K562 (cell line): ENCODE data around the gene TNFRSF19. TPM values are rescaled to one million over a fixed set of nuclear protein-coding genes. Genes with fewer than 3 reads are reported as not detected.

Experiments used
- ATAC-seq: fragments of 200-7000 bp; cut with Tn5 transposase; 3 replicates; pipeline ENCODE4 v1.9.1; 2020; ENCODE audit warnings: moderate library complexity
- BruUV-seq: library from RNA; stranded (reverse); fragments of 400-500 nt; replicated peaks from 2 replicates; lab custom pipeline; 2021; lab: Mats Ljungman, UMichigan
- CTCF ChIA-PET: fragments of 300-600 bp; formaldehyde crosslinking; extraction: SDS; loops from one replicate; lab custom pipeline; 2021; ENCODE audit warnings: low intra/inter-chr PET ratio; lab: Yijun Ruan, JAX
- POLR2A ChIA-PET: fragments of 300-600, 350-650 bp; sonication (Branson Sonifier 250); formaldehyde crosslinking; extraction: SDS; loops from one replicate; lab custom pipeline; 2021; ENCODE audit warnings: antibody characterized with exemption, inconsistent platforms; lab: Yijun Ruan, JAX
- DNase-seq, 4 experiments: peaks; one replicate each; pipeline versions ENCODE4 v3.0.0 to v3.0.0-alpha.2; 2011 to 2018; ENCODE audit warnings: low spot score in 3 of 4, mixed read lengths in 3 of 4; ENCODE audit errors: extremely low read depth in 1 of 4
- FAIRE-seq: peaks from 2 replicates; lab custom pipeline; 2011; peaks lifted over from hg19 to GRCh38; lab: Jason Lieb, UNC
- H2AFZ ChIP-seq: 2 replicates; pipeline ENCODE4 v1.6.0; 2011; ENCODE audit warnings: low read depth, low read length, control low read depth, inconsistent platforms
- H3K27ac ChIP-seq: fragments of 200-600 bp; 3 replicates; pipeline ENCODE4 v1.8.0; 2011; ENCODE audit warnings: low read depth, mild to moderate bottlenecking, control low read depth, inconsistent platforms, low read length, moderate library complexity, mixed read lengths; ENCODE audit errors: extremely low read depth
- H3K27me3 ChIP-seq, 2 experiments: fragments of 300-600 bp in 1 of 2; 2 replicates in 1 of 2; 3 replicates in 1 of 2; pipeline versions ENCODE4 v1.6.0 to v1.8.0; 2011; ENCODE audit warnings: inconsistent platforms in 2 of 2, low read length in 2 of 2, mild to moderate bottlenecking in 1 of 2, mixed read lengths in 1 of 2, moderate library complexity in 1 of 2; ENCODE audit not compliant: control insufficient read depth in 2 of 2, insufficient read depth in 2 of 2
- H3K36me3 ChIP-seq: fragments of 300-600 bp; 3 replicates; pipeline ENCODE4 v1.8.0; 2011; ENCODE audit warnings: mild to moderate bottlenecking, low read length, inconsistent platforms; ENCODE audit not compliant: control insufficient read depth, insufficient read depth
- H3K4me1 ChIP-seq, 2 experiments: fragments of 200-600 bp in 1 of 2; replicated peaks in 1 of 2; 2 replicates in 1 of 2; 3 replicates in 1 of 2; pipeline versions ENCODE4 v1.5.1 to v1.8.0; 2011; ENCODE audit warnings: inconsistent platforms in 2 of 2, low read length in 2 of 2, mild to moderate bottlenecking in 1 of 2, mixed read lengths in 1 of 2, moderate library complexity in 1 of 2; ENCODE audit not compliant: control insufficient read depth in 2 of 2, insufficient read depth in 2 of 2
- H3K4me2 ChIP-seq: 2 replicates; pipeline ENCODE4 v1.6.1; 2011; ENCODE audit warnings: low read length, control low read depth, inconsistent platforms, mixed read lengths; ENCODE audit not compliant: insufficient read depth
- H3K4me3 ChIP-seq: fragments of 200-600 bp; sonication (generic), shearing (Covaris generic); 2 replicates; pipeline ENCODE4 v1.5.1; 2016; ENCODE audit warnings: control low read depth, inconsistent platforms
- H3K79me2 ChIP-seq: fragments of 200-600 bp; 3 replicates; pipeline ENCODE4 v1.8.0; 2011; ENCODE audit warnings: low read length, inconsistent platforms; ENCODE audit not compliant: control insufficient read depth, insufficient read depth
- H3K9ac ChIP-seq, 2 experiments: 2 replicates each; pipeline versions ENCODE4 v1.6.0 to v1.6.1; 2011; ENCODE audit warnings: low read depth in 2 of 2, low read length in 2 of 2, control low read depth in 1 of 2, inconsistent platforms in 1 of 2, mild to moderate bottlenecking in 1 of 2, mixed read lengths in 1 of 2; ENCODE audit not compliant: insufficient read depth in 1 of 2
- H3K9me1 ChIP-seq: one replicate; pipeline ENCODE4 v1.6.0; 2011; ENCODE audit warnings: inconsistent platforms, mild to moderate bottlenecking, low read length, moderate library complexity; ENCODE audit not compliant: control insufficient read depth, insufficient read depth
- H3K9me3 ChIP-seq: replicated peaks from 2 replicates; pipeline ENCODE4 v1.5.1; 2011; ENCODE audit warnings: low read depth, low read length, inconsistent platforms; ENCODE audit not compliant: control insufficient read depth, insufficient read depth
- H4K20me1 ChIP-seq: replicated peaks from 2 replicates; pipeline ENCODE4 v1.6.1; 2011; ENCODE audit warnings: low read length, inconsistent platforms, mixed read lengths; ENCODE audit not compliant: control insufficient read depth, insufficient read depth
- ARID2 ChIP-seq: fragments of 450-650 bp; IDR thresholded peaks from 2 replicates; pipeline ENCODE4 v1.6.1; 2017; ENCODE audit warnings: antibody characterized with exemption, mild to moderate bottlenecking
- C11orf30 ChIP-seq: fragments of 450-650 bp; IDR thresholded peaks from 2 replicates; pipeline ENCODE4 v1.6.1; 2016; ENCODE audit warnings: low read depth, mild to moderate bottlenecking
- CREM ChIP-seq: IDR thresholded peaks from 2 replicates; pipeline ENCODE4 v1.6.1; 2014; ENCODE audit warnings: antibody characterized with exemption, low read depth
- HDAC1 ChIP-seq, 2 experiments: fragments of 450-650 bp; IDR thresholded peaks; 2 replicates each; pipeline ENCODE4 v1.6.1; 2016 to 2017; ENCODE audit warnings: inconsistent platforms in 1 of 2, mild to moderate bottlenecking in 1 of 2, moderate library complexity in 1 of 2
- JUNB ChIP-seq: fragments of 450-650 bp; formaldehyde crosslinking; conservative IDR thresholded peaks from 2 replicates; pipeline ENCODE4 v1.4.0; 2020; ENCODE audit warnings: mild to moderate bottlenecking
- KDM2B ChIP-seq: fragments of 250-450 bp; sonication (Bioruptor Pico); IDR thresholded peaks from 2 replicates; pipeline ENCODE4 v1.8.0; 2021; ENCODE audit warnings: mild to moderate bottlenecking, moderate library complexity
- MAFG ChIP-seq: fragments of 450-650 bp; conservative IDR thresholded peaks from 2 replicates; pipeline ENCODE4 v1.6.1; 2016; ENCODE audit warnings: missing genetic modification characterization, missing compliant biosample characterization
- MAFK ChIP-seq: IDR thresholded peaks from 2 replicates; pipeline ENCODE4 v1.6.1; 2011; ENCODE audit warnings: low read length, improper control_type of control experiment
- NR4A1 ChIP-seq, 2 experiments: fragments of 250-450 bp in 1 of 2; fragments of 450-650 bp in 1 of 2; sonication (Bioruptor Pico) in 1 of 2; IDR thresholded peaks; 2 replicates each; pipeline versions ENCODE4 v1.4.0 to v1.6.1; 2016 to 2020; ENCODE audit warnings: mild to moderate bottlenecking in 2 of 2, missing compliant biosample characterization in 1 of 2, missing genetic modification characterization in 1 of 2, moderate library complexity in 1 of 2
- PML ChIP-seq: IDR thresholded peaks from 2 replicates; pipeline ENCODE4 v1.6.1; 2012; ENCODE audit warnings: low read length, inconsistent platforms
- RBM15 ChIP-seq: fragments of 200-400 bp; formaldehyde crosslinking; IDR thresholded peaks from 2 replicates; pipeline ENCODE4 v1.6.1; 2018; ENCODE audit warnings: mild to moderate bottlenecking, low read length, moderate library complexity; ENCODE audit not compliant: insufficient read depth
- XRCC3 ChIP-seq: fragments of 450-650 bp; IDR thresholded peaks from 2 replicates; pipeline ENCODE4 v1.6.1; 2017; ENCODE audit warnings: mild to moderate bottlenecking, moderate library complexity
- ZFP1 ChIP-seq: fragments of 450-650 bp; formaldehyde crosslinking; IDR thresholded peaks from 2 replicates; pipeline ENCODE4 v1.4.0; 2020; ENCODE audit warnings: mild to moderate bottlenecking, mixed read lengths
- ZNF274 ChIP-seq: IDR thresholded peaks from 2 replicates; pipeline ENCODE4 v1.6.1; 2011; ENCODE audit warnings: low read depth, mild to moderate bottlenecking, low read length, moderate library complexity, borderline replicate concordance
- ZNF316 ChIP-seq: fragments of 450-650 bp; IDR thresholded peaks from 2 replicates; pipeline ENCODE4 v1.6.1; 2016
- ZNF436 ChIP-seq: fragments of 250-450, 450-650 bp; sonication (Bioruptor Pico); formaldehyde crosslinking; IDR thresholded peaks from 2 replicates; pipeline ENCODE4 v1.7.0; 2020; ENCODE audit warnings: mild to moderate bottlenecking
- ZNF778 ChIP-seq: fragments of 450-650 bp; formaldehyde crosslinking; IDR thresholded peaks from 2 replicates; pipeline ENCODE4 v1.4.0; 2020; ENCODE audit warnings: mild to moderate bottlenecking, moderate library complexity
- WGBS: fragments of 100-300 bp; shearing (Covaris generic); methylation state at CpG from one replicate; pipeline ENCODE4 v1.1.6; 2016; ENCODE audit warnings: low coverage, mixed read lengths; ENCODE audit not compliant: insufficient coverage; ENCODE audit errors: missing lambda C conversion rate; 5-methylcytosine and 5-hydroxymethylcytosine counted together
- in situ Hi-C: fragments of 300-500 bp; cut with MboI; formaldehyde crosslinking; loops from 4 replicates; pipeline ENCODE4 v1.15.0; 2018; ENCODE audit warnings: inconsistent platforms, mixed read lengths
- intact Hi-C: fragments of 100-400 bp; cut with micrococcal nuclease; formaldehyde crosslinking; loops from 2 replicates; pipeline ENCODE4 v1.14.2; 2022
- polyA plus RNA-seq, 8 experiments: library from polyadenylated mRNA; depleted of rRNA in 4 of 8; stranded (reverse) in 5 of 8; unstranded in 3 of 8; fragments of >200 nt; fragmentation: Nextera tagmentation in 2 of 8; fragmentation: Illumina TruSeq in 1 of 8; extraction: Ambion mirVana in 2 of 8; extraction: Trizol in 1 of 8; gene quantifications; 2 replicates each; pipeline versions ENCODE4 v1.2.1 to v1.2.3, GENCODE V29; 2011 to 2014; ENCODE audit warnings: inconsistent platforms in 1 of 8, missing spikeins in 1 of 8
- total RNA-seq, 7 experiments: library from RNA; depleted of rRNA in 6 of 7; stranded (reverse); fragments of >200 nt in 6 of 7; fragmentation: Illumina TruSeq in 2 of 7; extraction: Trizol in 2 of 7; gene quantifications; 2 replicates each; pipeline versions ENCODE4 v1.2.1 to v1.2.3, GENCODE V29; 2011 to 2021; ENCODE audit warnings: low replicate concordance in 1 of 7
- TF ChIP-seq, protein P1 (sequence below): fragments of 250-450 bp; sonication (Bioruptor Pico); IDR thresholded peaks from 2 replicates; pipeline ENCODE4 v1.4.0; 2020
- TF ChIP-seq, protein P2 (sequence below): fragments of 450-650 bp; IDR thresholded peaks from 2 replicates; pipeline ENCODE4 v1.6.1; 2016; ENCODE audit warnings: borderline replicate concordance
- TF ChIP-seq, protein P3 (sequence below): sonication (generic); formaldehyde crosslinking; IDR thresholded peaks from 2 replicates; pipeline ENCODE4 v1.8.0; 2022; ENCODE audit warnings: mild to moderate bottlenecking, missing genetic modification reagents

Gene TNFRSF19
- total and polyA plus RNA-seq, 9 of the 15 experiments (the other 6 are each of a cell fraction or from before 2014, with no cell fraction given) = 0.01 to 0.07 TPM; not detected in 7

DNA sequence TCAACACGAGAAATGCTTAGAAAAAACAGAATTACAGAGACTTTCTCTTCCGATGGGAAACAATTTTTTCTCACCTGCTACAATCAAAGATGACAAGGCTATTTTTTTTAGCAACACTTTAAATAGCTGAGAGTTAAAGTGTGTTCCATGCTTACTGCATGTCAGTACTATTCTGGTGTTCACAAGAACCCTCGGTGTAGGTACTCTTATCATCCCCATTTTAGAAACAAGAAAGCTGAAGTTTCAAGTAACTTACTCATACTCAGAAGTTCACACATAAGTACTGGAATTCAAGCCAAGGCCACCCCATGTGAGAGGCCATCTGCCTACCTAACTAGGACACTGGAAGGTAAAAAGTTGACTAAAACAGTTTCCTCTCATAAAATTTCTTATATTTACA, 9.0 kb upstream of the TNFRSF19 start (continued):
- TF ChIP-seq, protein P1, sequence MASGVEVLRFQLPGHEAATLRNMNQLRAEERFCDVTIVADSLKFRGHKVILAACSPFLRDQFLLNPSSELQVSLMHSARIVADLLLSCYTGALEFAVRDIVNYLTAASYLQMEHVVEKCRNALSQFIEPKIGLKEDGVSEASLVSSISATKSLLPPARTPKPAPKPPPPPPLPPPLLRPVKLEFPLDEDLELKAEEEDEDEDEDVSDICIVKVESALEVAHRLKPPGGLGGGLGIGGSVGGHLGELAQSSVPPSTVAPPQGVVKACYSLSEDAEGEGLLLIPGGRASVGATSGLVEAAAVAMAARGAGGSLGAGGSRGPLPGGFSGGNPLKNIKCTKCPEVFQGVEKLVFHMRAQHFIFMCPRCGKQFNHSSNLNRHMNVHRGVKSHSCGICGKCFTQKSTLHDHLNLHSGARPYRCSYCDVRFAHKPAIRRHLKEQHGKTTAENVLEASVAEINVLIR (CRISPR knock-in tag) = no peak
- TF ChIP-seq, protein P2, sequence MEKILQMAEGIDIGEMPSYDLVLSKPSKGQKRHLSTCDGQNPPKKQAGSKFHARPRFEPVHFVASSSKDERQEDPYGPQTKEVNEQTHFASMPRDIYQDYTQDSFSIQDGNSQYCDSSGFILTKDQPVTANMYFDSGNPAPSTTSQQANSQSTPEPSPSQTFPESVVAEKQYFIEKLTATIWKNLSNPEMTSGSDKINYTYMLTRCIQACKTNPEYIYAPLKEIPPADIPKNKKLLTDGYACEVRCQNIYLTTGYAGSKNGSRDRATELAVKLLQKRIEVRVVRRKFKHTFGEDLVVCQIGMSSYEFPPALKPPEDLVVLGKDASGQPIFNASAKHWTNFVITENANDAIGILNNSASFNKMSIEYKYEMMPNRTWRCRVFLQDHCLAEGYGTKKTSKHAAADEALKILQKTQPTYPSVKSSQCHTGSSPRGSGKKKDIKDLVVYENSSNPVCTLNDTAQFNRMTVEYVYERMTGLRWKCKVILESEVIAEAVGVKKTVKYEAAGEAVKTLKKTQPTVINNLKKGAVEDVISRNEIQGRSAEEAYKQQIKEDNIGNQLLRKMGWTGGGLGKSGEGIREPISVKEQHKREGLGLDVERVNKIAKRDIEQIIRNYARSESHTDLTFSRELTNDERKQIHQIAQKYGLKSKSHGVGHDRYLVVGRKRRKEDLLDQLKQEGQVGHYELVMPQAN = no peak
- TF ChIP-seq ZNF274 (no peak), RBM15 (no peak), ZFP1 (CRISPR knock-in tag) (no peak), ARID2 (no peak), XRCC3 (no peak)

DNA sequence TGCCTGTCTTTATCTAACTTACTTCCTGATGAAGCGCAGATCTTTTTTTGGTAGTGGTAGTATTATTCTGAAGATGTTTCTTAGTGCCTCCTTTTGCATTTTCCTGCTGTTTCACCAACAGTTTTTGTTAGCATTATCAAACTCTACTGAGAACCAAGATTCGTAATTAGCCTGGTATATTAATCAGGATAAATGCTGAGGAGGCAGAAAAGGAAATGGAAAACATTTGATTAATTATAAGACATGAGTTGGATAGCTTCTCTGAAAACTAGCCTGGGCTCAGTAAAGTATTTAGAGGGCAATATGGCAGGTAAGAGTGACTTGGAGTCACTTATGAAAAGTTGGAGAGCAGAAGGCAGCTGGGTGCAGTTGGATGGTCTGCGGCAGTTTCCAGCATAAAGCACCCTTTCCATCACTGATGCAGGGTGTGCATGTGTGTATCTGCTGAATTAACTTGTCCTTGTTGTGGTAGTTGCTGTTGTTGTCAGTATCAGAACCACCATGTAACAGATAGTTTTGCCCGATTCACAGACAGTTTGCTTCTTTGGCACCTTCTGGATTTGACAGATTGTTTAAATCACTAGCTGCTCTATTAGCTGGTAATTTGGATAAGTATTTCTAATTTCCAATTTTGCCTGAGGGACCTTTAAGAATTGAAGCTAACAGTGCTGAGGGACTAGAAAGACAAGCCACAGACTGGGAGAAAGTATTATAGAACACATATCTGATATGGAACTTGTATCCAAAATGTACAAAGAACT, 6.9 kb upstream of the TNFRSF19 start:
- Histone ChIP-seq H3K4me2 (no peak overlapping the region), H3K27ac (no peak overlapping the region), H3K79me2 (no peaks in the 10 kb centered on the region), H3K27me3 (no peaks in the 10 kb centered on the region; a peak in 2 of 5 replicates), H3K4me3 (no peak overlapping the region), H3K4me1 (no peaks in the 10 kb centered on the region), H3K36me3 (no peaks in the 10 kb centered on the region), H2AFZ (no peak overlapping the region), H3K9ac (no peak overlapping the region), H4K20me1 (no peaks in the 10 kb centered on the region), H3K9me3 (no peaks in the 10 kb centered on the region), H3K9me1 (no peaks in the 10 kb centered on the region)
- intact Hi-C loops (no loop called here), in situ Hi-C loops (no loop called here)
- CTCF ChIA-PET = no interaction called here
- ATAC-seq = no peak
- DNase-seq = no peak
- WGBS = 3% methylated on average over 4 of the region's 4 CpGs
- no peak for FAIRE-seq
- POLR2A ChIA-PET = no interaction called here
- no TSS peak for BruUV-seq
- TF ChIP-seq CREM (no peak), PML (no peak), MAFK (0 out of 2 replicates have a peak, but pooled peaks have one; percentile 26), ZNF436 (CRISPR knock-in tag) (no peak), HDAC1 (IDR thresholded peaks at IDR 0.05) (no peak), ZNF778 (CRISPR knock-in tag) (no peak), NR4A1 (CRISPR knock-in tag; IDR thresholded peaks at IDR 0.05) (no peak), NR4A1 (tag; IDR thresholded peaks at IDR 0.05) (no peak), ZNF316 (peak; percentile 48; the same call in 1 of the 2 replicates), C11orf30 (peak; percentile 28; the same call in 1 of the 2 replicates), JUNB (CRISPR knock-in tag) (no peak), MAFG (0 out of 2 replicates have a peak, but pooled peaks have one; percentile 16), KDM2B (CRISPR knock-in tag) (no peak)
- TF ChIP-seq, protein P3, sequence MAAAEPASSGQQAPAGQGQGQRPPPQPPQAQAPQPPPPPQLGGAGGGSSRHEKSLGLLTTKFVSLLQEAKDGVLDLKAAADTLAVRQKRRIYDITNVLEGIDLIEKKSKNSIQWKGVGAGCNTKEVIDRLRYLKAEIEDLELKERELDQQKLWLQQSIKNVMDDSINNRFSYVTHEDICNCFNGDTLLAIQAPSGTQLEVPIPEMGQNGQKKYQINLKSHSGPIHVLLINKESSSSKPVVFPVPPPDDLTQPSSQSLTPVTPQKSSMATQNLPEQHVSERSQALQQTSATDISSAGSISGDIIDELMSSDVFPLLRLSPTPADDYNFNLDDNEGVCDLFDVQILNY (CRISPR knock-in tag) = no peak
